IPS-18a (cell line): Measurements from ENCODE around the gene RAPGEF5.

Experiments used
- H3K27ac ChIP-seq: one replicate; pipeline ENCODE4 v1.5.1; 2013; ENCODE audit warnings: low read length
- H3K27me3 ChIP-seq: one replicate; pipeline ENCODE4 v1.6.1; 2013; ENCODE audit warnings: mild to moderate bottlenecking, low read length; ENCODE audit not compliant: control insufficient read depth, insufficient read depth
- H3K36me3 ChIP-seq: one replicate; pipeline ENCODE4 v1.6.1; 2013; ENCODE audit warnings: low read depth, low read length; ENCODE audit not compliant: control insufficient read depth
- H3K4me1 ChIP-seq: one replicate; pipeline ENCODE4 v1.6.1; 2013; ENCODE audit warnings: low read depth, low read length; ENCODE audit not compliant: control insufficient read depth
- H3K4me3 ChIP-seq: one replicate; pipeline ENCODE4 v1.5.1; 2013; ENCODE audit warnings: low read length
- H3K9ac ChIP-seq: one replicate; pipeline ENCODE4 v1.6.1; 2013; ENCODE audit warnings: mild to moderate bottlenecking, low read length, moderate library complexity
- H3K9me3 ChIP-seq: one replicate; pipeline ENCODE4 v1.6.1; 2013; ENCODE audit warnings: low read depth, low read length; ENCODE audit not compliant: control insufficient read depth

The RAPGEF5 gene

DNA sequence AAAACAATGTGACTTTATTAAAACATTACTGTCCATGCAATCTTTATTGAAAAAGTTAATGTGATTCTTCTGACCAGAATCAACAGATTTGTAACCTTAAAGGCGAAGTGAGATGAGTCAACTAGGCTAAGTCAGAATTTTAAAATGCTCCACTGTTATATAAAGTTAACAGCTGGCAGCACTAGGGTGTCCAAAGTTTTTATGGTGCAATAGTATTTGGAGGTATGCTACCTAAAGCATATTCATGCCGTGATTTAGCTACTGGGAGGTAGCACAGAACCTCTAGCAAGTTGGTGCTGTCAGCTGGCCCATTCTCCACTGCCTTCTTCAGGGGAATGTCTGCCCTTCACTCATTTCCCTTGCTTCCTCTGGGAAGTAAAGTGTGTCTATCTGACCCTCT, 126.7 kb downstream of the RAPGEF5 start:
- H3K4me3 ChIP-seq: no peak overlapping the region
- no peaks in the 10 kb centered on the region for H3K9me3 ChIP-seq
- H3K9ac ChIP-seq: no peak overlapping the region
- H3K27ac ChIP-seq: no peak overlapping the region
- peaks cover 4% of the 10 kb centered on the region for H3K36me3 ChIP-seq
- H3K4me1 ChIP-seq: peaks cover 3% of the 10 kb centered on the region
- H3K27me3 ChIP-seq: no peaks in the 10 kb centered on the region

DNA sequence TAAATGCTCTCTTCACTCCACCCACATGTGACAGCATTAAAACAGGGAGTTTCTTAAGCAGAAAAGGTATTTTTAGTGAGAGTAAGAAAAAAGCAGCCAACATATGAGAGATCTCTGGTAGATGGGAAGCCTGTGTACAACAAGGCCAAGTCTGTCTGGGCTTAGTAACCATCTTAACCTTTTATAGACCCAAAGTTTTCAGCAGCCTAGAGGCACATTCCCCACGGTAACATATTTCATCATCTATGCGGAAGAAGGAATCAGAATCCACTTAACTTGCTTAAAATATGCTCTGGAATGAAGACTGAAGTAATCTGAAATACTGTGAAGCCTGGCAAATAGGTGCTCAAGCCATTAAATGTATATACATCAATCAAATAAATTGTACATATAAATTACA, 127.8 kb downstream of the RAPGEF5 start:
- no peaks in the 10 kb centered on the region for H3K27me3 ChIP-seq
- H3K27ac ChIP-seq: no peak overlapping the region
- peaks cover 4% of the 10 kb centered on the region for H3K36me3 ChIP-seq
- no peak overlapping the region for H3K4me3 ChIP-seq
- H3K9ac ChIP-seq: no peak overlapping the region
- H3K4me1 ChIP-seq: no peaks in the 10 kb centered on the region
- no peaks in the 10 kb centered on the region for H3K9me3 ChIP-seq

DNA sequence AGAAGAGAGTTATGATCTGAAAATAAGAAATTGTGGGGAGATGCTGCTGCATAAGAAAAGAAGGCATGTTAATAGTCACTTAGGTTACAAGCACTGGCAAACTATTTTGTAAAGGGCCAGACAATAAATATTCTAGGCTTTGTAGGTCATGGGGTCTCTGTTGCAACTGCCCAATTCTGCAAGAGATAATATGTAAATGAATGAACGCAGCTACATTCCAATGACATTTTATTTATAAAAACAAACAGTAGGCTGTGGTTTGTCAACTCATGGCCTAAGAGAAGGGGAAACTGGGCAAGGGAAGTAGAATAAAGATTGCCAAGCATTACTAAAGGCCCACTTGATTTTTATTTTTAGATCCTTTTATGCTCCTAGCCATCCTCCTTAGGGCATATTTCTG, 133.1 kb downstream of the RAPGEF5 start:
- Histone ChIP-seq H3K9me3 (no peaks in the 10 kb centered on the region), H3K4me3 (no peak overlapping the region), H3K4me1 (no peaks in the 10 kb centered on the region), H3K36me3 (no peaks in the 10 kb centered on the region), H3K9ac (no peak overlapping the region), H3K27me3 (no peaks in the 10 kb centered on the region), H3K27ac (no peak overlapping the region)

DNA sequence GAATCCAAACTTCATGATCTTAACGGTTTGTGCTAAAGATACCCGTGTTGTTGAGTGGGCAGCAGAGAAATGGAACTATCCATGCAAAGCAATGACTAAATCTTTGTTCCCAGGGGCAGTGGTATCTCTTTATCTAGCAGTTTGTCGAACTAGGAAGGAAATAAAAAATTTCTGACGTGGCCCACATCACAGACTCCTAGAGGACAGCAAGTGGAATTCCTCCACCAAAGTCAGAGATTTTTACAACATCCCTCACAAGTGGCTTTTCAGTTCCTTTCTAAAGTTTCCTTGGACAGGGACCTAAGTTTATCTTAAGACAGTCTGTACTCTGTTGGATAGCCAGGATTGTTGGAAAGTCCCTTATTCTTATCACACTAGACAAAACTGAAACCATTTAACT, 136.0 kb downstream of the RAPGEF5 start:
- Histone ChIP-seq H3K9me3 (no peaks in the 10 kb centered on the region), H3K4me1 (no peaks in the 10 kb centered on the region), H3K4me3 (no peak overlapping the region), H3K9ac (no peak overlapping the region), H3K27ac (no peak overlapping the region), H3K27me3 (no peaks in the 10 kb centered on the region), H3K36me3 (no peaks in the 10 kb centered on the region)

DNA sequence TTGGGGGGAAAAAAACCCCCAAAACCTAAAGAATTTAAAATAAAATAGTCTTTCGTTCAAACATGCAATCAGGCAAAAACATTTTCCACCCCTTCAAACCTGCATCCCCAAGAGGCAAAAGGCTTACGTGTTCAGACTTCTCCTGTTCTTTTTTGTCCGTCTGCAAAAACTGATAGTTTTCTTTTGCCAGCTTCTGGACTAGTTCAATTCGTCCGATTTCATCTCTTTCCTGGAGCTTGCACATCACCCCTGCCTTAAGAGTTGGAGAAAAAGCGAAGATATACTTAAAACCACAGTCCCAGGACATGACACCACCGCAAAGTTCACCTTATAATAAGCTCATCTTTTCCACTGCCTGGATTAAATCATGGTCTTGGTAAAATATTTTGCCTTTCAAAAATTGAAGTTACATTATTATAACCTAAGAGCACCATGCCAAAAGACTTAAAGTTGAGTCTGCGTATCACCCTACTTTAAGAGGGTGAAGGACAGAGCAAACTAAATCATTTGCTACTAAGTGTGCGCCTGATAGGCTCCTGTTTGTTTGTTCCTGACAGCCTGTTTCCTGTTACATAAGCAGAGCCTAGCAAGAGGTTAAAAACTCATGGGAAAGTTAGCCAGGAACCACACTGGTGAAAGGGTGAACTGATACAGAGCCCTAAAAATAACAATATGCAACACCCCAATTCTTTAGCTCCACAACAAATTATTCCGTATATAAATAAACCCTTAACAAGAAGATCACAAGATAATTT, 137.0 kb downstream of the RAPGEF5 start:
- no peak overlapping the region for H3K9ac ChIP-seq
- no peaks in the 10 kb centered on the region for H3K27me3 ChIP-seq
- no peak overlapping the region for H3K4me3 ChIP-seq
- H3K4me1 ChIP-seq: no peaks in the 10 kb centered on the region
- no peak overlapping the region for H3K27ac ChIP-seq
- H3K9me3 ChIP-seq: no peaks in the 10 kb centered on the region
- no peaks in the 10 kb centered on the region for H3K36me3 ChIP-seq

DNA sequence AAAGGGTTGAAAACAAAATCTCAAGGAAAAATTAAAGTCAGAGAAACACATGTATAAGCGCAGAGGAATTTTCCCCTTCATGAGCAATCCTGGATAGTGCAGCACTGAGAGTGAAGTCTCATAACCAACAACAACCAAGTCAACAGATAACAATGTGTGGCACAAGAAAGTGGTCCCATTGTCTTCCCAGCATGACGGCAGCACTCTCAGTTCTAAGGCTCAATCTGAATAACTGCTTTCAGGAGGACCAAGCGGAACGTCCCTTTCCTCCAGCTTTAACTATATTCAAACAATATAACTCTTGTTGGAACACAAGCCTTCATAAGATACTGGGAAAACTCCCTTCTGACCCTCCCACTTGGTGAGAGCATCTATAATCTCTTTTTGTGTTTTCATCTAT, 137.9 kb downstream of the RAPGEF5 start:
- Histone ChIP-seq H3K9ac (no peak overlapping the region), H3K4me1 (peaks cover under 1% of the 10 kb centered on the region), H3K27ac (no peak overlapping the region), H3K4me3 (no peak overlapping the region), H3K27me3 (no peaks in the 10 kb centered on the region), H3K36me3 (no peaks in the 10 kb centered on the region), H3K9me3 (no peaks in the 10 kb centered on the region)

DNA sequence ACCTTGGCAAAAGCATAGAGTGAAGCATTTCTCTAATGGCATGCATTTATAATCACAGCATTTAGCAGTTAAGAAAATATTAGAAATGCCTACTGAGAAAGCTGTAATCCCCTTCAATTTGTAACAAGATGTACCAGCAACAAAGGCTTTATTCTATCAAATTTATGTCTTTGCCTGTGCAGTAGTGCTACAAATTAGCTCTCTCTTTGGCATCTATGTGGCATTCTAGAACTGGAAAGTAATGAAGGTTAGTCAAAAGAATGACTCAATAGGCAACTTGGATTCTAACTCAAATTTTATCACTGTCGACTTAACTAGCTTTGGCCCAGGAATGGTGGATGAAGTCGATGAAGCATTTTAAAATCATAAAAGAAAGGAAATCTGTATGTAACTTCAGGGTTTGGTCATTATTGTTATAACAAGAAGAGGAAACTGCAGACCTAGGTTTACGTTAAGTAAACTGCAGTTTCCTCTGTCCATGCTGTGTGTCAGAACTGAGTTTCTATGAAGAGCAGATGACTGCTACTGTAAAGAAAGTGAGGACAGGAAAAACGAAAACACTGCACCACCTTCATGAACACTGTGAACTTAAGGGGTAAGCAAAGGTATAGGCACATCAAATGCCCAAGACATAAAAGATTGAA, 140.0 kb downstream of the RAPGEF5 start:
- peaks cover 3% of the 10 kb centered on the region for H3K4me1 ChIP-seq
- no peak overlapping the region for H3K9ac ChIP-seq
- no peaks in the 10 kb centered on the region for H3K27me3 ChIP-seq
- no peak overlapping the region for H3K4me3 ChIP-seq
- H3K27ac ChIP-seq: no peak overlapping the region
- H3K36me3 ChIP-seq: no peaks in the 10 kb centered on the region
- no peaks in the 10 kb centered on the region for H3K9me3 ChIP-seq

DNA sequence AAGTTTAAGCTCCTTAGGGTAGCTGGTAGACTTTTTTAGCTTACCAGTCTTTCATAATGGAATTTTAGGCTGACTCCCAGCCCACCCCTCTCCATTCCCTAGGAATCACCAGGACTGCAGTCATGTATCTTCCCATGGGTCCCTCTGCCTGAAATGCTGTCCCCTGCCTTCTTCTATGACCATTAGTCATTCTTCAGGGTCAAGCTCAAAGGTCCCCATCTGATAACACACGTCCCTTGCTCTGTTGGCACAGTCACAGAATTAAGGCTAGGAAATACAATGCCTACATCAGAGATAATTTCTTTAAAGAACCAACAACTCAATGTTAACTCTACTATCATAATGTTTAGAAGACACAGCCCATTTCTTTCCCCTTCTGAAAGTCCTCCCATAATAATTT, 140.6 kb downstream of the RAPGEF5 start:
- H3K4me1 ChIP-seq: peaks cover 3% of the 10 kb centered on the region
- no peak overlapping the region for H3K9ac ChIP-seq
- no peak overlapping the region for H3K27ac ChIP-seq
- H3K27me3 ChIP-seq: no peaks in the 10 kb centered on the region
- H3K36me3 ChIP-seq: no peaks in the 10 kb centered on the region
- H3K9me3 ChIP-seq: no peaks in the 10 kb centered on the region
- no peak overlapping the region for H3K4me3 ChIP-seq

DNA sequence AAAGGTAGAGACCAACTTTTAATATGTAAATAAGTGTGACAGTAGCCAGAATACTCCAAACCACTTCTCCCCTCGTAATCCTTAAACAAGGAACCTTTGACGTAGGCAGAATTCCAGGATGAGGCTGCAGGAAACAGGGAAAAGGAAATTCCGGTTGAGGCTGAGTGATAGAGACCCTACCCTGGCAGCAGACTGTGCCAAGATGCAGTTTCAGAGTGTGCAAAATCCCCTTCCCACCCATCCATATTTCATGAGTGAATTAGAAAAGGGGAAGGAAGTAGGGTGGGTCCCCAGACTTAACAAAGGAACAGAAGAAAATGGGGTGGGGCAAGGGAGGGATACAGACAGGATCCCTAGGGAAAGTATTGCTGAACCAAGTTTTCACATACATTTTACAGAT, 143.0 kb downstream of the RAPGEF5 start:
- no peak overlapping the region for H3K9ac ChIP-seq
- peaks cover 3% of the 10 kb centered on the region for H3K4me1 ChIP-seq
- H3K27me3 ChIP-seq: no peaks in the 10 kb centered on the region
- no peak overlapping the region for H3K27ac ChIP-seq
- H3K36me3 ChIP-seq: no peaks in the 10 kb centered on the region
- no peak overlapping the region for H3K4me3 ChIP-seq
- H3K9me3 ChIP-seq: no peaks in the 10 kb centered on the region

DNA sequence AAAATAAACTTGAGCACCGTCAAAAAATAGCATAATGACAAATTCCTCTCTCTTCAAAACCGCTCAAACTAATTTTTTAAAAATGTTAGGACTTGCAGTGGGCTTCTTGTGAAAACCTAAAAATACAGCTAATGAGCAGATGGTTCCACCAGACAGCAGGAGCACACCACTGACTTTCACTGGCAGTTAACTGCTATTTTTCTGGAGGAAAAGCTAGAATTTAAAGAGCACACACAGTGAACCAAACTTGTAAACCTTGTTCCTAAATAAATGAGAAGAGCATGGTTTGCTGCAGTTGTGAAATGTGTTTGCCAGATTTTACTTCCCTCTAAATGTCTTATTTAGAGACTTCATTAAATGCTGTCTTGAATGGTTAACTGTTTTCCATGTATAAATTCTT, 143.9 kb downstream of the RAPGEF5 start:
- Histone ChIP-seq H3K9me3 (no peaks in the 10 kb centered on the region), H3K27me3 (no peaks in the 10 kb centered on the region), H3K27ac (no peak overlapping the region), H3K36me3 (no peaks in the 10 kb centered on the region), H3K9ac (no peak overlapping the region), H3K4me3 (no peak overlapping the region), H3K4me1 (peaks cover 3% of the 10 kb centered on the region)

DNA sequence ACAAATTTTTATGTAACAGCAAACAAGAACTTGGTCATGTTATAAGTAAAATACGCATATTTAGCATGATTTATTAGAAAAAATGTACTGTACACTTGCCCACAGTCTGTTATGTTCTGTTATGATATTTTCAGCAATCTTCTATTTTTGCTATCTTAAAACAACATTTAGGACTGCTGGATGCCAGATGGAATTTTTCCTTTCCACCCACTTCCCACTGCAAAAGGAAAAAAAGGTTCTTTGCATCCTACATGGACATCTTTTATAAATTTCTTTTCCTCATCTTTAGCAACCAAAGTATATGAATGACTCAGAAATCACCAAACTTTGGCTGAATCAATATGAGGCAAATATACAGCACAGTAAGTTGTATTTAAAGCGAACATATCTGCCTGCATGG, 146.0 kb downstream of the RAPGEF5 start:
- Histone ChIP-seq H3K36me3 (no peaks in the 10 kb centered on the region), H3K4me1 (peaks cover 3% of the 10 kb centered on the region), H3K27me3 (no peaks in the 10 kb centered on the region), H3K27ac (no peak overlapping the region), H3K4me3 (no peak overlapping the region), H3K9ac (no peak overlapping the region), H3K9me3 (no peaks in the 10 kb centered on the region)

DNA sequence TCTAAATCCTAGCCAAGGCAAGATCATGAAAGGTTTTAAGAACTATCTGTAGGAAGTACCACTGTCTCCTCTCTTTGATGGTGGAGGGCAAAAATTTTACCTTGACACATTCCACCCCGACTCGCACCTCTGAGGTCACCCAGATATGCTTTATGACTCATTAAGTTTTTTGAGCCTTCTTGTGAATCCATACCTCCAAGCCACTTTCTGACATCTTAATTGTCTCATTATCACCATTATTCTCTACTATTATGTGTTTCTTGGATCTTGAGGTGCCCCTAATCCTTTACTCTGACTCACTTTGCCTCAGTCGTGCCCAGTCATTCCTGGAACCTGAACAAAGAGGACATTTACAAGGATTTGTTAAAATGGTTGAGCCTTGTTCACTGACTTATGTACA, 146.6 kb downstream of the RAPGEF5 start:
- H3K9ac ChIP-seq: no peak overlapping the region
- no peaks in the 10 kb centered on the region for H3K27me3 ChIP-seq
- H3K27ac ChIP-seq: no peak overlapping the region
- H3K9me3 ChIP-seq: no peaks in the 10 kb centered on the region
- H3K4me3 ChIP-seq: no peak overlapping the region
- peaks cover 3% of the 10 kb centered on the region for H3K4me1 ChIP-seq
- H3K36me3 ChIP-seq: no peaks in the 10 kb centered on the region
